ENCODE results near the gene TPSB2.

Gene TPSB2

DNA sequence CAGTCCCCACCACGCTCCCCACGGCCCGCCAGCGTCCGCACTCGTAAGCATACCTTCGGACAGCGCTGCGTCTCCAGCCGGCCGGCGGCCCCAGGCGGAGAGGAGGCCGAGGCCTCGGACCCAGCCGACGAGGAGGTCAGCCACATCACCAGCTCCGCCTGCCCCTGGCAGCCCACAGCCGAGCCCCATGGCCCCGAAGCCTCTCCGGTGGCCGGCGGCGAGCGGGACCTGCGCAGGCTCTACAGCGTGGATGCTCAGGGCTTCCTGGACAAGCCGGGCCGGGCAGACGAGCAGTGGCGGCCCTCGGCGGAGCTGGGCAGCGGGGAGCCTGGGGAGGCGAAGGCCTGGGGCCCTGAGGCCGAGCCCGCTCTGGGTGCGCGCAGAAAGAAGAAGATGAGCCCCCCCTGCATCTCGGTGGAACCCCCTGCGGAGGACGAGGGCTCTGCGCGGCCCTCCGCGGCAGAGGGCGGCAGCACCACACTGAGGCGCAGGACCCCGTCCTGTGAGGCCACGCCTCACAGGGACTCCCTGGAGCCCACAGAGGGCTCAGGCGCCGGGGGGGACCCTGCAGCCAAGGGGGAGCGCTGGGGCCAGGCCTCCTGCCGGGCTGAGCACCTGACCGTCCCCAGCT lies 9.8 kb downstream of the TPSB2 start:
- no peak for DNase-seq (ENCODE audit: low read depth, low spot score)

DNA sequence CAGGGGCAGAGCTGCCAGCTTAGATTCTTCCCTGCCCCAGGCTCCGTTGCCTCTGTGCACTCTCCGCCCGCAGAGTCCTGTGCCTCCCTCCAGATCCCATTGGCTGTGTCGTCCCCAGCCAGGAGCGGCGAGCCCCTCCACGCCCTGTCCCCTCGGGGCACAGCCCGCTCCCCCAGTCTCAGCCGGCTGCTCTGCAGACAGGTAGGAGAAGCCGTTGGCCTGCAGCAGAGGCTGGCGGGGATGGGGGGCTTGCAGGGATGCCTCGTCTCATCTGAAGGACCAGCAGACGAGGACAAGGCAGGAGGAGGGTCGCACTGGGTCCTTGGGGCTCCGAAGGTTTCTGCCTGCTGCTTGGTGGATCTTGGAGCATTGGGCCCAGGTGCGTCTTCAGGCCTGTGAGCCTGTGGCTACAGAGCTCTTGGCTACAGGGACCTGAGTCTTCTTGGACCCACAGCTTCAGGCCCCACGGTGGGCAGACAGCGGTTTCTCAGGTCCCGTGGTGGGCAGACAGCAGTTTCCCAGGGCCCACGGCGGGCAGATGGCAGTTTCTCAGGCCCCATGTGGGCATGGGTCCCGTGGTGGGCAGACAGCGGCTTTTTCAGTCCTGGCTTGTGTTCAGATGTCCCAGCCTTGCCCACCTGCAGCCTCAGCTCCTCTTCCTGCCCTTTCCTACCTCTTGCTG lies 10.9 kb downstream of the TPSB2 start:
- no peak for DNase-seq (ENCODE audit: low read depth, low spot score)

DNA sequence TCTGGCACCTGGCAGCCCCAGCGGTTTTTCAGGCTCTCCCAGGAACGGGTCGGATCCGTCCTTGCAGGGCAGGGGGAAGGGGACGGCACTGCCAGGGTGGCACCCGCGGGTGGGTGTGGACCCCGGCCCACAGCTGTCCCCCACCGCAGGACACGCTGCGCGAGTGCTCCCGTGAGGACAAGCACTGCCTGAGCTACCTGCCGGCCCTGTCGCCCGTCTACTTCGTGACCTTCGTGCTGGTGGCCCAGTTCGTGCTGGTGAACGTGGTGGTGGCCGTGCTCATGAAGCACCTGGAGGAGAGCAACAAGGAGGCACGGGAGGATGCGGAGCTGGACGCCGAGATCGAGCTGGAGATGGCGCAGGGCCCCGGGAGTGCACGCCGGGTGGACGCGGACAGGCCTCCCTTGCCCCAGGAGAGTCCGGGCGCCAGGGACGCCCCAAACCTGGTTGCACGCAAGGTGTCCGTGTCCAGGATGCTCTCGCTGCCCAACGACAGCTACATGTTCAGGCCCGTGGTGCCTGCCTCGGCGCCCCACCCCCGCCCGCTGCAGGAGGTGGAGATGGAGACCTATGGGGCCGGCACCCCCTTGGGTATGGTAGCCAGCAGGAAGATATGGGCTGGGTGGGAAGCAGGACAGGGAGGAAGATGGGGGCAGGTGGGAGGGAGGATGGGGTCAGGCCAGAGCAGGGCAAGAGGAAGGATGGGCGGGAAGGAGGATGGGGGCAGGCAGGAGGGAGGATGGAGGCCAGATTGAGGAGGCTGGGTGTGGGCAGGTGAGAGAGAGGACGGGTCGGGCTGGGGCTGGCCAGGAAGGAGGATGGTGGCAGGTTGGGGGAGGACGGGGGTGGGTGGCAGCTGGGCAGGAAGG lies 11.7 kb downstream of the TPSB2 start:
- no peak for DNase-seq (ENCODE audit: low read depth, low spot score)

DNA sequence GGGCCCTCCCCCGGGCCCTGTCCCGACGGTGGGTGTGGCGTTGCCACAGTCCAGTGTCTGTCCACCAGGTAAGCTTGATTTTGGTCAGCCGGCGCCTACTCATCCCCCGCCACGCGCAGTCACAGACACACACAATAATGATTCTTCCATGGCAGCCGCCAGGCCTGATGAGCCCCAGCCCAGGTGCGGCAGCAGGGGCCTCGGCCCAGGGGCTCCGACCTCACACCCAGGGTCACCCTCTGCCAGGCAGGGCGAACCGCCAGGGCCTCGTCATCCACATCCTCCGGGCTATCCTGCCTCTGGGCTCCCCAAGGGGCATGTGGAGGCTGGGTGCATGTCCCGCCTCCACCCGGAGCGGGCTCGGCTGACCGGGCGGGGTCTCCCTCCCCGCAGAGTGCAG lies 12.5 kb downstream of the TPSB2 start:
- DNase-seq (ENCODE audit: low read depth, low spot score): no peak

DNA sequence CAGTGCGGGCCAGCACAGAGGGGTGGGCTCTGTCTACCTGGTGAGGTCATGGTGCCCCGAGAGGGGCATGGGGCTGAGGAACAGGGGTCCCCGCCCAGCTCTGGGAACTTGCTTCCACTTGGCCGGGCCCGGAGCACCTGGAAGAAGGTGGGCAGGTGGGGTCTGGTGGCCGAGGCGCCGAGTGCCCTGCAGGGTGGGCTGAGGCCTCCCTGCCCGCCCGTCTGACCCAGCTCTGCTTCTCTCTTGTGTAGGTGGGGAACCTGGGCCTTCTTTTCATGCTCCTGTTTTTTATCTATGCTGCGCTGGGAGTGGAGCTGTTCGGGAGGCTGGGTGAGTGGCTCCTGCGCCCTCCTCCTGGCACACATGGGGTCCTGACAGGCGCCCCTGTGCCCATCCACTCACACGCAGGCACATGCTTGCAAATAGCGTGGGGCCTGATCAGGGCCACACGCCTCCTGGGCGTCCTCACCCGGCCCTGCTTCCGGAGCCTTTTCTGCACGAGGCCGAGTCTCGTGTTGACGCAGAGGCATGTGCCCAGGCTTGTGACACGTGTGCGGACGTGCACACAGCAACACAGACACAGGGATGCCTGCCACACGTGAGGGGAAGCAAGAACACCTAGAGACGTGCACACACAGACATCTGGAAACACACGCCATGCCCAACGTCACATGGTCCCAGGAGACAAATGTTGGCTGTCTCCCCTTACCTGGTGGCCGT lies 13.1 kb downstream of the TPSB2 start:
- no peak for DNase-seq (ENCODE audit: low read depth, low spot score)

DNA sequence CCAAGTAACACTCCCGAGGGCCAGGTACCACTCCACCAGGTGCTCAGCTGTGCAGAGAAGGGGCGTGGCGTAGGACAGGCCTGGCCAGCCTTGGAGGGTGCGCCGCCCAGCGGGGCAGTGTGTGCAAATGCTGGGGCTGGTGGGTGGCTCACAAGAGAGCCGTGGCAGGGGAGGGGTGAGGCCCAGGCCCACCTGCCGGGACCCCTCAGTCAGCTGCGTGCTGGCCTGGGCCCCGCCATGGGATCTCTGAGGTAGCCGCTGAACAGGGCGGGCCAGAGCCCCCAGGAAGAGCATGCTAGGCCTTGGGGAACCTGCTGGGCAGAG lies 13.7 kb downstream of the TPSB2 start:
- no peak for DNase-seq (ENCODE audit: low read depth, low spot score)

DNA sequence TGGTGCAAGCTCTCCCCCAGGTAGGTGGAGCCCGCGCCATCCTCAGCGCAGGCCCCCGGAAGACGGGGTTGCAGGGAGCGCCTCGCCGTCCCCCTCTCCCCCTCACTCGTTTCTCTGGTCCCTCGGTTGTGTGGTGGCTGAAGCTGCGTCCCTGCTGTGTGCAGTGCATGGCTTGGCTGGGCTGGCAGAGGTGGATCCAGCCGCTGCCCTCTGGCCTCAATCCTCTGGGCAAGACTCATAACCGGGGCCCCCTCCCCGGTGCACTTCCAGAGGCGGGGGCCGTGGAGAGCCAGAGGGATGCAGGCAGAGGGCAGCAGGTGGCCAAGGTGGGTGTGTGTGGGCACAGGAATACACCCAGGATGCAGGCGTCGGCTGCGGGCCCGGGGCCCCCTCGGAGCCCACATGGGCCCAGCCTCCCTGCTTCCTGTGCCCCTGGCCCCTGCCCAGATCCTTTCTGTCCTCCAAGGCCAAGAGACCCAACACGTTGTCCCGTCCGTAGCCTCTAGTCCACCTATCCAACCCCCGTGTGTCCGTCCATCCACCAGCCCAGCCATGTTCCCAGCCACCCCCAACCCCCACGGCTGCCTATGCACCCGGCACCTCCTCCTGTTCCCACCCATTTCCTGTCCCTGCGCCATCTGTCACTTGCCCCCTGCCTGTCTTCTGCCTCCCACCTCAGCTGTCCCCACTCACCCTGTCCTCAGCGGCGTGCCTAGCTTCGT lies 14.2 kb downstream of the TPSB2 start:
- no peak for DNase-seq (ENCODE audit: low read depth, low spot score)

DNA sequence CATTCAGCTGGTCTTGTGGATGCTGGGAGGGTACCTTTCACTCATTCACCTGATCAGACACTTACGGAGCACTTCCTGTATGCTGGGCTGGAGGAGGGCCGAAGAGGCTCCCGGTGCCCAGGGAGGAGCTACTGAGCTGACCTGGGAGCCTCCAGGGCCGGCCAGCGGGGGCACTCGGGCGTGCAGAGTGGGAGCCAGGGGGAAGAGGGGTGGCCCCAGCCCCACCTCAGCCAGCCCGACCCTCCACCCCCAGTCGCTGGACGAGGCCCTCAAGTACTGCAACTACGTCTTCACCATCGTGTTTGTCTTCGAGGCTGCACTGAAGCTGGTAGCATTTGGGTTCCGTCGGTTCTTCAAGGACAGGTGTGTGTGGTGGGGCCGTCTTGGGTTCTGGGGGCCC lies 15.3 kb downstream of the TPSB2 start:
- DNase-seq (ENCODE audit: low read depth, low spot score): no peak

DNA sequence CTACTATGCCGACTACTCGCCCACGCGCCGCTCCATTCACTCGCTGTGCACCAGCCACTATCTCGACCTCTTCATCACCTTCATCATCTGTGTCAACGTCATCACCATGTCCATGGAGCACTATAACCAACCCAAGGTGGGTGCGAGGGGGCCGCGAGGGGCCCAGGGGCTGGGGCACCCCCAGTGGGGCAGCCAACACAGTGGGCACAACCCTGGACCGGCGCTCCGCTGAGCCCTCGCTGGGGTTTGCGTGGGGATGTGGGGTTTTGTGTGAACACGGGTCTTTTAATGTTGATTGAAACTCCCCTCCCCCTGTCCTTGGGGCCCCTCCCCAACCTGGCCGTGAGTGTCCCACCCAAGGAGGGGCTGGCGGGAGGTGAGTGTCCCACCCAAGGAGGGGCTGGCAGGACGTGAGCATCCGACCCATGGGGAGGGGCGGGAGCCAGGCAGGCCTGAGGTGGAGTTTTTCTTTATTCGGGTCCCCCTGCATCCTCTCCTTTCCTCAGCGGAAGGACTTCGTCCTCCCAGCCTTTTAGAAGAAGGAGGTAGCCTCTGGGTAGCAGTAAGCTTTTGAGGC lies 16.1 kb downstream of the TPSB2 start:
- no peak for DNase-seq (ENCODE audit: low read depth, low spot score)

DNA sequence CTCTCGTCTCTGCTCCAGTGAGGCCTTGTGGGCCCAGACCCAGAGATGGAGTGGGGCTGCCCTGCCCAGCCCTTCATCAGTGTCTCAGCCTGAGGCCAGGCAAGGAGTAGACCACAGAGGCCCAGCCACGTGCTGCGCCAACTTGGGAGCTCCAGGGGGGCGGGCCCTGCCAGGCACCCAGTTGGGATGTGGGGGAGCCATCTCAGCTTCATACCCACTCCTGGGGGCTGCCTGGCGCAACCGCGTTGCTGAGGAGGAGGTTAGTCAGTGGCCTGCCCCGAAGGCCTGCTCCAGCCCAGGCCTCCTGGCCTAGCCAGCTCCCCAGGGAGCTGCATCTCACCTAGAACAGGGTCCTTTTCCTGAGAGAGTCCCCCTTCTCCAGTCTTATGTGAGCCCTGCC lies 16.8 kb downstream of the TPSB2 start:
- no peak for DNase-seq (ENCODE audit: low read depth, low spot score)

DNA sequence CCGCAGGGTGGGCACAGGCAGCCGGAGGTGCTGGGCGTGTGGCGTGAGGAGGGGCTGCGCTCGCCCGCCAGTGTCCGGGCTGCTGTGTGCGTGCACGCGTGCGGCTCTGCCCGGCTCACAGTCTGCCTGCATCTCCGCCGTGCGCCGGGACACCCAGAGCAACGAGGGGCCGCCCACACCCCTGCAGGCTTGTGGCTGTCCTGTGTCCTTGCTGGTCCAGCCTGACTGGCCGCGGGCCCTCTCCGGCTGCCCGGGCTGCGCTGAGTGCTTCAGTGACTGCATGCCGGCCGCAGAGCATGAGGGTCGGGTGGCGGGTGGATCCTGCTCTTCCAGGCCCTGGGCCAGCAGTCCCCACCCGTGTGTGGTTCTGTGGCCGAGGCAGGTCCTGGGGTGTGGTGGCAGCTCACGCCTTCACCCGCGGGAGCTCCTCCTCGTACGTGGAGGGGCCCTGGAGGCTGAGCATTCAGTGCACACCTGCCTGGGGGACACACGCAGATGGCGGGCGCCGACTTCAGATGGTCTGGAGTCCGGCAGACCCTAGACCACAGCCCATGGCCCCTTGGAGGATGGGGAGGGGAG lies 17.3 kb downstream of the TPSB2 start:
- DNase-seq (ENCODE audit: low read depth, low spot score): no peak

DNA sequence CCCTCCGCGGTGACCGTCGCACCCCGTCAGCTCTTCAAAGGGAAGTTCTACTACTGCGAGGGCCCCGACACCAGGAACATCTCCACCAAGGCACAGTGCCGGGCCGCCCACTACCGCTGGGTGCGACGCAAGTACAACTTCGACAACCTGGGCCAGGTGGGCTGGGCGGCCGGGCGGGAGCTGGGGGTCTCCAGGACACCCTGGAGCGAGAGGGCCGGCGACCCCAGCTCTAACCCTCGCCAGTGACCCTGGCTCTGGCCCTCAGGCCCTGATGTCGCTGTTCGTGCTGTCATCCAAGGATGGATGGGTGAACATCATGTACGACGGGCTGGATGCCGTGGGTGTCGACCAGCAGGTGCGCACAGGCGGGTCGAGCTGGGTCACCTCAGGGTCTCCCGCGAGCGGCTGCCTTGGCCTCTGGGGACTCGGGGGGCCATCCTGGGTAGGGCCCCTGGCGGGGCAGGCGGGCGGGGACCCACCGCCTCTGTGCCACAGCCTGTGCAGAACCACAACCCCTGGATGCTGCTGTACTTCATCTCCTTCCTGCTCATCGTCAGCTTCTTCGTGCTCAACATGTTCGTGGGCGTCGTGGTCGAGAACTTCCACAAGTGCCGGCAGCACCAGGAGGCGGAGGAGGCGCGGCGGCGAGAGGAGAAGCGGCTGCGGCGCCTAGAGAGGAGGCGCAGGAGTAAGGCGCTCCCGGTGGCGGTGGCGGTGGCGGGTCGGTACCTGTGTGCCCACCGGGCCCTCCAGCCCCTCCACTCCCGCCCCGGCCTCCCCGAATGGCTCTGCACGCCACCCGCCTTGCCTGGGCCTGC lies 18.3 kb downstream of the TPSB2 start:
- DNase-seq (ENCODE audit: low read depth, low spot score): no peak

DNA sequence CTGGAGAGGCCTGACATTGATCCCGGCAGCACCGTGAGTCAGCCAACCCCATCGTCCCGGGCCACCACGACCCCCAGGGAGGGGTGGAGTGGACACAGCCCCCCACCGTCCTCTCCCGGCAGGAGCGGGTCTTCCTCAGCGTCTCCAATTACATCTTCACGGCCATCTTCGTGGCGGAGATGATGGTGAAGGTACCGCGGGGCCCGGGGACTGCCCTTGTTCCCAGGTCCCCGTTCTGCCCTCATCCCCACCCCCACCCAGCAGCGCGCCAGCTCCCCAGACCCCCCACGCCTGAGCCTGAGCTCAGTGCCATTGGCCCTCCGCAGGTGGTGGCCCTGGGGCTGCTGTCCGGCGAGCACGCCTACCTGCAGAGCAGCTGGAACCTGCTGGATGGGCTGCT lies 19.5 kb downstream of the TPSB2 start:
- no peak for DNase-seq (ENCODE audit: low read depth, low spot score)

DNA sequence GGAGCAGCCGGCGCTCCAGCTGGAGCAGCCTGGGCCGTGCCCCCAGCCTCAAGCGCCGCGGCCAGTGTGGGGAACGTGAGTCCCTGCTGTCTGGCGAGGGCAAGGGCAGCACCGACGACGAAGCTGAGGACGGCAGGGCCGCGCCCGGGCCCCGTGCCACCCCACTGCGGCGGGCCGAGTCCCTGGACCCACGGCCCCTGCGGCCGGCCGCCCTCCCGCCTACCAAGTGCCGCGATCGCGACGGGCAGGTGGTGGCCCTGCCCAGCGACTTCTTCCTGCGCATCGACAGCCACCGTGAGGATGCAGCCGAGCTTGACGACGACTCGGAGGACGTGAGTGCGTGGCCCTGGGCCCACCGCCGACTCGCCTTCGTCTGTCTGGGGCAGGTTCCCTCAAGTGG lies 20.9 kb downstream of the TPSB2 start:
- DNase-seq (ENCODE audit: low read depth, low spot score): no peak

DNA sequence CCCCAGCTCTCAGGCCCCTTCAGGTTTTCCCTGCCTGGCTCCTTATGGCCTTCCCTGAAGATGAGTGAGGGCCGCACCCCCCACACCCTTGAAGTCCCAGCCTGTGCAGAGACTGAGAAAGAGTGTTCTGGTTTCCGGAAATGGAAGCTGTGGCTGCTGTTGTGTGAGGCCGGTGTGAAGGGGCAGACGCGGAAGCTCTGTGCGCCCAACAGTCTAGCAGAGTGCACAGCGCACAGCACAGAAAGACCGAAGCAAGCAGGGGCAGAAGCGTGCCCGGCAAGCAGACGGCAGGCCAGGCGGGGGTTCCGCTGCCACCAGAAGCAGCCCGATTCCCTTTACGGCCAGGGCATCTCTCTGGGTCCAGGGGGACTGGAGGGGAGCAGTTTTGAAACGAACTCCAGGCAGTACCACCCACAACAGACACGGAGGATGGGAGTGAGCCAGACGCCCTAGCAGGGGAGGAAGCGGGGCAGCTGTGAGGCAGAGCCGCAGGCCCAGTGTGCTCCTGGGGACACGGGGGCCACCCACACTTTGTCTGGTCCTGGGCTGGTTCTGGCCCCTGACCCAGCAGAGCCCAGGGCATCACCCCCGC lies 21.6 kb downstream of the TPSB2 start:
- DNase-seq (ENCODE audit: low read depth, low spot score): no peak

DNA sequence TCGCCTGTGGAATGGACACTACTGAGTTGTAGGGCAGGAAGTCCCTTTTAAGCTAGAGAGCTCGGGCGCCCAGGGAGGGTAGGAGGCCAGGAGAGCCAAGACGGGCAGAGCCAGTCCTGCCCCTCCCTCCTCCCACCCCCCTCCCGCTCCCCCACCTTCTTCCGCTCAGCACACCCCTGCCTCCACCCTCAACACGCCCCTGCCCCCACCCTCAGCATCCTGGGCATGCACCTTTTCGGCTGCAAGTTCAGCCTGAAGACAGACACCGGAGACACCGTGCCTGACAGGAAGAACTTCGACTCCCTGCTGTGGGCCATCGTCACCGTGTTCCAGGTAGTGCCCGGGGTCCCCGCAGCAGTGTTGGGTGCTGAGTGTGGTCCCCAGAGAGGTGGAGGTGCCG lies 23.2 kb downstream of the TPSB2 start:
- no peak for DNase-seq (ENCODE audit: low read depth, low spot score)

DNA sequence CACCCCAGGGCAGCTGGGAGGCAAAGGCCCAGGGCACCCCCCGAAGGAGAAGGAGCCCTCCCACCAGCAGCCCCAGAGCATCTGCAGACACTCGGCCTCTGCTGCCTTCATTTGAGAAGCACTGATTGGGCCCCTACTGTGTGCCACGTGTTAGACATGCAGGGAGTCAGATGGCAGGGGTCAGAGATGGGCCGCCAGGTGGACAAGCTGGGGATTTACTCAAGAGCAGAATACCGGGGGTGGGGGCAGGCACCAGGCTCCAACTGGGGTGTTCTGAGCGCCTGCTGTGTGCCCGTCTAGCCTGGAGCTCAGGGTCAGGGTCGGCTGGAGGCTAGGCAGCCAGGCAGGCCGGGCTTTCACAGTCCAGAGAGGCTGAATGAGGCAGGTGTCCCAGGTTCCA lies 23.7 kb downstream of the TPSB2 start:
- no peak for DNase-seq (ENCODE audit: low read depth, low spot score)

DNA sequence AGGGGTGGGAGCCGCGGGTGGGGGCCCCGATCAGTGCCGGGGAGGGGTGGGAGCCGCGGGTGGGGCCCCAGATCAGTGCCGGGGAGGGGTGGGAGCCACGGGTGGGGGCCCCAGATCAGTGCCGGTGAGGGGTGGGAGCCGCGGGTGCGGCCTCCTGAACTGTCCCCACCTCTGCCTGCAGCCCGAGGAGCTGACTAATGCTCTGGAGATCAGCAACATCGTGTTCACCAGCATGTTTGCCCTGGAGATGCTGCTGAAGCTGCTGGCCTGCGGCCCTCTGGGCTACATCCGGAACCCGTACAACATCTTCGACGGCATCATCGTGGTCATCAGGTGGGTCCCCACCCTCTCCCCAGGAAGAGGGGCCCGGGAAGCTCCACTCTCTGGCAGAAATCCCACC lies 25.1 kb downstream of the TPSB2 start:
- DNase-seq (ENCODE audit: low read depth, low spot score): no peak

DNA sequence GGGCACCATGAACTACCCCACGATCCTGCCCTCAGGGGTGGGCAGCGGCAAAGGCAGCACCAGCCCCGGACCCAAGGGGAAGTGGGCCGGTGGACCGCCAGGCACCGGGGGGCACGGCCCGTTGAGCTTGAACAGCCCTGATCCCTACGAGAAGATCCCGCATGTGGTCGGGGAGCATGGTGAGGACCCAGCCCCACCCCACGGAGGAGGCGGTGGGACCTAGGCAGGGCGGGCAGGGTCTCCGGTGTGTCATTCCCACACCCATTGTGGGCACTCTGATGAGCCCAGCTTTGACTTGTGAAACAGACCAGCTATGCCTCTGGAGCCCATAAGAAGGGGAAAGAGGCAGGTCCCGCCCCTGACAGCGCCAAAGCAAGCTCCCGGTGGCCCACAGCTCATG lies 27.7 kb downstream of the TPSB2 start:
- DNase-seq (ENCODE audit: low read depth, low spot score): no peak

DNA sequence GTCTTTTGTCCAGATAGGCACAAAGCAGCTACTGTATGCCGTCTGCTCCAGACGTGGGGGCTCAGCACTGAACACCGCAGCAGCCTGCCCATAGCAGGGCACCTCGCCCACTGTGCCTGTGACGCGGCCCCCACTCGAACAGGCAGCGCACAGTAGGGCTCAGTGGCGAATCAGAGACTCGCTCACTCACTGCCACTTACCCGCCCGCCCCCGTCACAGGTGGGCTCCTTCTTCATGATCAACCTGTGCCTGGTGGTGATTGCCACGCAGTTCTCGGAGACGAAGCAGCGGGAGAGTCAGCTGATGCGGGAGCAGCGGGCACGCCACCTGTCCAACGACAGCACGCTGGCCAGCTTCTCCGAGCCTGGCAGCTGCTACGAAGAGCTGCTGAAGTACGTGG lies 28.5 kb downstream of the TPSB2 start:
- no peak for DNase-seq (ENCODE audit: low read depth, low spot score)

All from activated CD4-positive, CD25-positive, alpha-beta regulatory T cell treated with anti-CD3 and anti-CD28 coated beads, Interleukin-2, amount 50 U/mL, for 16 hours (primary cell).